ENCODE data around the gene ZSWIM3.

Gene ZSWIM3

DNA sequence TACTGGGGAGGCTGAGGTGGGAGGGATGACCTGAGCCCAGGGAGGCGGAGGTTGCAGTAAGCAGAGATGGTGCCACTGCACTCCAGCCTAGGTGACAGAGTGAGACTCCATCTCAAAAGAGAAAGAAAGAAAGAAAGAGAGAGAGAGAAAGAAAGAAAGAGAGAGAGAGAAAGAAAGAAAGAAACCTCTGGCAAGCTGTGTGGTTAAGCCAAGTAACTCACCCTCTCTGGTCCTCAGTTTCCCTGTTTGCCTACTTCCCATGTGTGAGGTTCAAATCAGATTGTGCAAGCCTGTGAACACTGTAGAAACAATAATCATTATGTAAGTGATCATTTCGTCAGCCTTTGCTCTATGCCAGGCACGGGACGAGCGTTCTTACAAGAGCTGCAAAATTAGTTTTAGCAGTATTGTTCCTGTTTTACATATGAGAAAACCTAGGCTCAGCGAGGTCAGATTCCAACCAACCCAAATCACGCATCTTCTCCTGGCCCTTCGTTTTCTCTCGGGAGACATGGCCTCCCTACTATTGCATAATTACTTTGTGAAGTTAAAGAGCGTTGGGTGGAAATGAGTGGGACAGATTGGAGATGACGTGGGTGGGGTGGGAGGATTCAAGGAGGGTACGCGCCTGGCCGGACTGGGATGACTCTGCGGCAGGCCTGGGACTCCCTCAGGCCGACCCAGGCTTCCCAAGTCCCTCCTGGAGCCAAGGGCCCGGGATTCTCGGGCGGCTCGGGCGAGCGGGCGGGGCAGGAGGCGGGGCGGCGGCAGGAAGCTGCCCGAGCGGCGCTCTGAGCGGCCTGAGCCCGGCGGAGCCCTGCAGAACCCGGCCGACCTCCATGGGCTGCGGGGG, 24.2 kb upstream of the ZSWIM3 start, which contains the start of gene SNX21:
Gene SNX21, plus strand, starts transcription at position 770 of the 853 bp plus-strand sequence. CDS start 121 bp downstream, outside the sequence.
- peak in 1 of 2 donors; percentile 16 for DNase-seq (ENCODE audit: low read depth in 2 of 2)

DNA sequence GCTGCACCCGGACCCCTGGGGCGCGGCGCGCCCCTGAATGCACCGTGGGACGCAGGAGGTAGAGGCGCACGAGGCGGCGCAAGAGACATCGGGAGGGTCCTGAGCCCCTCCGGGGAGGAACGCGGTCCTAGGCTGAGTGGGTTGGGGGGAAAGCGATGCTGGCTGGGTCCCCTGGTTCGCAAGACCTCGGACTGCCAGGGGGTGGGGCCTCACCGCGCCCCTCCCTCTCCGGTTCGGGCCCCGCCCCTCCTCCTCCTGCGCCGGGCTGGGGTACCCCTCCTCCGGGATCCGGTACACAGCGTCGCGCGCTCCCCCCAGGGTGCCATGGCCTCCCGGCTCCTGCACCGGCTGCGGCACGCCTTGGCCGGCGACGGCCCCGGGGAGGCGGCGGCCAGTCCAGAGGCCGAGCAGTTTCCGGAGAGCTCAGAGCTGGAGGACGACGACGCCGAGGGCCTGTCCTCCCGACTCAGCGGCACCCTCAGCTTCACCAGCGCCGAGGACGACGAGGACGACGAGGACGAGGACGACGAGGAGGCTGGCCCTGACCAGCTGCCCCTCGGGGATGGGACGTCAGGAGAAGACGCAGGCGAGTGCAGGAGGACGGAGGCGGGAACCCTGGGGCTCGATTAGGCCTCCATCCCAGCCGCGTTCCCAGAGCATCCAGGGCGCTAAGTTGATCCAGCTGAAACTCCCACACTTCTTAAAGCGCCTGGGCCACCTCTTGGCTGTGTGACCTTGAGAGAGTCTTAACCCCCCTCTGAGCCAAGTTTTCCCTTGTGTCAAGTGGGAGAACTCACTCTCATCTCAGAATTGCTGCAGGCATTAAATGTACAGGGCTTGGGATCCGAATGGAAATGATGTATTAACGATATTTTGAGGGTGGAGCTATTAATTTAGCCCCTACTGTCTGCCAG, 23.3 kb upstream of the ZSWIM3 start:
- DNase-seq (ENCODE audit: low read depth in 2 of 2), result peak; percentile 20 to 26

DNA sequence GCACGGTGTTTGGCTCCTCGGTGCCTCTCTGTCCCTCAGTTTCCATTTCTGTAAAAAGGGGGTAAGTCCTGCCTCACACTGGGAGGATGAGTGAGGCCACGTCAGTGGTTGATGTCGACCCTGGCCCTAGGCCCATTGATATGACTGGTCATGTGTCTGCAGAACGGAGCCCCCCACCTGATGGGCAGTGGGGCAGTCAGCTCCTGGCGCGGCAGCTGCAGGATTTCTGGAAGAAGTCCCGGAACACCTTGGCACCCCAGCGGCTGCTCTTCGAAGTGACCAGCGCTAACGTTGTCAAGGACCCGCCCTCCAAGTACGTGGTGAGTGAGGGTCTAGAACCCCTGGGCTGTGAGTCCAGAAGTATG, 22.6 kb upstream of the ZSWIM3 start:
- DNase-seq (ENCODE audit: low read depth in 2 of 2), result no peak

DNA sequence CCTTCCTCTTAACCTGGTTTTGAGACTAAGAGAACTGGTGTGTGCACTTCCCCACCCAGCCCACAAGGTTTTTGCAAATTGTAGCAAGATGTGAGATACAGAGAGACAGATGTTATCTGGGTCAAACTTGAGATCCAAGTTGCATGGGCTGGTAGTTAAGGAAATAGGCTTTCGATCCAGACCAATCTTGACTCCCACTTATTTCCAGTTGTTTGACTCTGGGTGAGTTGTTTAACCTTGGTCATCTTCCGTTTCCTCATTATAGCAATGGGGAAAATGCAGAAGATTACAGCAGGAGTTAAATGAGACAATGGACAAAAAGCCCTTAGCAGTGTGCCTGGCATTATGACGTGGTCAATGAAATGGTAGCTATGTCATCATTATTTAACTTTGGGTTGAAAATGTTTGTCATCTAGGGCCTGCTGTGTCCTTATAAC, 22.1 kb upstream of the ZSWIM3 start:
- DNase-seq (ENCODE audit: low read depth in 2 of 2), result no peak

DNA sequence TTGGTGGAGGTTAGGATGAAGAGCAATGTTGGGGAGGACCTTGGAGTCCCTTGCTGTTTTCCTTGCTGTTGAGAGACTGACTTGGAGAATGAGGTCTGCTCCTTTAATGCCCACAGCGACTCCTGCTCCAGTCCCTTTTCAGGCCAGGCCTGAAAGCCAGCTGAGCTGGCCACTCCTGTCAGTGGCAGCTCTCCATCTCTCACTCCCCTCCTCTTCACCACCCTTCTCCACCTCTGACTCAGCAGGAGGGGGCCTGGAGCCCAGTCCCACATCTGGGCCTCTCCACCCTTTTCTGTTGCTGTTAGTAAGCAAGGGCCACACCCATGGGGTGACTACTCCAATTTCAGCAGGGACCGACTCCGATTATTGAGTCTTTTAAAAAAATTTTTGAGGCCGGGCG, 21.6 kb upstream of the ZSWIM3 start:
- no peak for DNase-seq (ENCODE audit: low read depth in 2 of 2)

DNA sequence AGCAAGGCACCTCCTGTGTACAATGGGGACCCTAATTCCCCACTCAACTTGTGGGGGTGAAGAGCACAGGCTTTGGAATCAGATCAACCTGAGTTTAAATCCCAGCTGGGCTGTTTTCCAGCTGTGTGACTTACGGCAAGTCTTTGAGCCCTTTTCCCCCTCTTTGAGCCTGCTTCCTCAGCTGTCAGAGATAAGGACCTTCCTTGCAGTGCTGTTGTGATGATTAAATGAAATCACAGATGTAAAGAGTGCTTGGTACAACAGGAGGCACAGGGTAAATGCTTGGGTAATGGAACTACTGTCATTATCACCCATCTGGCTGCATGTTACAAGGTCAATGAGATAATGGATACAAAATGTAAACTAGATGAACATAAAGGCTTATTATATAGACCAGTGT, 20.6 kb upstream of the ZSWIM3 start:
- no peak for DNase-seq (ENCODE audit: low read depth in 2 of 2)

DNA sequence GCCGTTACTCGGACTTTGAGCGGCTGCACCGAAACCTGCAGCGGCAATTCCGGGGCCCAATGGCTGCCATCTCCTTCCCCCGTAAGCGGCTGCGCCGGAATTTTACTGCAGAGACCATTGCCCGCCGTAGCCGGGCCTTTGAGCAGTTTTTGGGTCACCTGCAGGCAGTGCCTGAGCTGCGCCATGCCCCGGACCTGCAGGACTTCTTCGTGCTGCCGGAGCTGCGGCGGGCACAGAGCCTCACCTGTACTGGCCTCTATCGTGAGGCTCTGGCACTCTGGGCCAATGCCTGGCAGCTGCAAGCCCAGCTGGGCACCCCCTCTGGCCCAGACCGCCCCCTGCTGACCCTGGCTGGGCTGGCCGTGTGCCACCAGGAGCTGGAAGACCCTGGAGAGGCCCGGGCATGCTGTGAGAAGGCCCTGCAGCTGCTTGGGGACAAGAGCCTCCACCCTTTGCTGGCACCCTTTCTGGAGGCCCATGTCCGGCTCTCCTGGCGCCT, 16.7 kb upstream of the ZSWIM3 start:
- no peak for DNase-seq (ENCODE audit: low read depth in 2 of 2)

DNA sequence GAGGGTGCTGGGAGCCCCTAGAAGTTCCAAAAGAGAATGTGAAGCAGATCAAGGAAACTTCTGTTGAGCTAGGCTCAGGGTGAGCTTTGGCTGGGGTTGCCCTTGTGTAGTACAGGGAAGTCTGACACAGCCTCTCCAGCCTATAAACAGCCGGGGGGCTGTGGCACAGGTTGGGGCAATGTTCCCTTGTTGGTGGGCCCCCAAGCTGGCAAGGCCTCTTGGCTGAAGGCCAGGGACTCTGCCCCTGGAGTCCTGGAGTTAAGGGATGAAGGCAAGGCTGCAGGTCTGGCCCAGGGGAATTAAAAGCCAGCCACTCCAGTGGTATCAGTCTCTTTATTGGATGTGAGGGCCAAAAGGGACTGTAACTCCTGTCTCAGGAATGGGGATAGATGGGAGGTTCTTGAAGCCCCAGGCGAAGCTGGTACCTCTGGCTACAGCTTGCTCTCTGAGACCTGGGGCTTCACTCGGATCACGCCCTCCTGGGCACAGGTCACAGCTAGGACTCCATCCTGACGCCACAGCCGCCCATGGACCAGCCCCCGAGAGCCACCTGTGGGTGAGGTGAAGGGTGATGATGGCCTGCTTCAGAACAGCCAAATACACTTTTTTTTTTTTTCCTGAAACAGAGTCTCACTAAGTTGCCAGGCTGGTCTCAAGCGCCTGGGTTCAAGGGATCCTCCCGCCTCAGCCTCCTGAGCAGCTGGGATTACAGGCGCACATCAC, 15.8 kb upstream of the ZSWIM3 start:
- no peak for DNase-seq (ENCODE audit: low read depth in 2 of 2)

DNA sequence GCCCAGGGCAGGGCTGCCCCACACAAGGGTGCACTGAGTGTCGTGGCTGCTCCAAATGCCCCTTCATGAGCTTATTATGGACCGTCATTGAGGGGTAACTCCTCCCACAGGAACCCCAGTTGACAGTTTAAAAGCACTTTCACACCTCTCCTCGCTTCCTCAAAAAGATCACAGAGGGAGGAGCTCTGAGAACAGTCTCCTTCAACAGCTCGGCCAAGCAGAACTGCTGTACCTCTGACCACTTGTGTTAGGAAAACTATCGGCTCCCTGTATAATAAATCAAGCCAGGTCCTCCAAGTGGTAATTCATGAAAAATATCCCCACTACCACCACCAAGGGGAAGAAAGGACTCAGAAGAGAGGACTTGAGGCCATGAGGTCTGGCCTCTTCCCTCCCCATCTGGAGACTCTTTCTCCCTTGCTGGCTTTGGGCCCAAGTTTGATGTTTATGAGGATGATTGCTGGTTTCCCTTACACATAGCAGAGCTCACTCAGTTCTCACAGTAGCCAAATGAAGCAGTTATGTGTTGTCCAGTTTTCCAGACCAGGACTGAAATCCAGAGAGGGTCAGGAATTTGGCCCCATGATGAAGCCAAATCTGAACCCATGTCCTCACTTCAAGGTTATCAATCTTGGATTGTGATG, 15.1 kb upstream of the ZSWIM3 start:
- DNase-seq (ENCODE audit: low read depth in 2 of 2), result no peak

DNA sequence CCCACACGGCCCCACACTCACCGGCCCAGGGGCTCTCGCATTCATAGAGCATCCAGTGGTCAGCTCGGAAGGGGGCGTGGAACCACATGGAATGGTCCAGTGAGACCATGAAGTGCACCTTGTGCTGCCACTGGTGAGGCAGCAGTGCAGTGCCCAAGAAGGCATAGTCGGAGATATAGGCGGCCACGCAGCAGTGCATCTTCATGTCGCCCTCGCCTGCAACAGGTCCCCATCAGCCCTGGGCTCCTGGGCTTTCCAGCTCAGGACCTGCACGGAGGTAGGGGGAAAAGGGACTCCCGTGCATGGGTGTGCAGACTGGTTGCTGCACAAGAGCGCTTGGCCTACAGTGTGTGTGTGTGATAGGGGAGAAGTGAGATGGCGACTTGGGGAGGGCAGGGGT, 13.9 kb upstream of the ZSWIM3 start:
- DNase-seq (ENCODE audit: low read depth in 2 of 2), result no peak

DNA sequence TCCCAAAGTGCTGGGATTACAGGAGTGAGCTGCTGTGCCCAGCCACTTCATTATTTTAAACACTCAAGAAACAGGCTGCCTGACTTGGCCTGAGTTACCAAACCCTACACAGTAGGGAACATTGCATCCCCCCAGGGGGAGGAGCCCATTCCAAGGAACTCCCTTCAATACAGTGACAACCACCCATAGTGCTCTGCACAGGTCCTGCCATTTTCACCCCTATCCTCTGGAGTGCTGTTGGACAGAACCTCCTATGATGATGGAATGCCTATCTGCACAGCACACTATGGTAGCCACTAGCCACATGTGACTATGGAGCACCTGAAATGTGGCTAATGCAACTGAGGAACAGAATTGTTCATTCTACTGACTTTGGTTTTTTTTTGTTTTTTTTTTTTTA, 12.0 kb upstream of the ZSWIM3 start:
- DNase-seq (ENCODE audit: low read depth in 2 of 2), result no peak

DNA sequence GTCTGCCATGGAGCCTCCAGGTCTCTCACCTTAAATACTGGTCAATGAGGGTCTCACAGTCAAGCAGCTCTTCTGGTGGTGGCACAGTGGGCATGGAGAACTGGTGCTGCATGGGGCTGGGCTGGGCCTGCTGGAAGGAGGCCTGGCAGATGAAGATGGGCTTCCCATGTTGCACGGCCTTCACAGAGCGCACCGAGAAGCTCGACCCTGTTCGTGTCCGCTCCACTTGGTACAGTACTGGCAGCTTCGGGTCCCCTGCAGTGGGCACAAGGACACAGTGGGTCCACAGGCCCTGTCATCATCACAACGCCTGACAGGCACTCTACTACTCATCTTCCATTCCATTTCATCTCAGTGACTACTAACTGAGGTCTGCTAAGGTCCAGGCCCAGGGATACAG, 9.0 kb upstream of the ZSWIM3 start:
- no peak for DNase-seq (ENCODE audit: low read depth in 2 of 2)

DNA sequence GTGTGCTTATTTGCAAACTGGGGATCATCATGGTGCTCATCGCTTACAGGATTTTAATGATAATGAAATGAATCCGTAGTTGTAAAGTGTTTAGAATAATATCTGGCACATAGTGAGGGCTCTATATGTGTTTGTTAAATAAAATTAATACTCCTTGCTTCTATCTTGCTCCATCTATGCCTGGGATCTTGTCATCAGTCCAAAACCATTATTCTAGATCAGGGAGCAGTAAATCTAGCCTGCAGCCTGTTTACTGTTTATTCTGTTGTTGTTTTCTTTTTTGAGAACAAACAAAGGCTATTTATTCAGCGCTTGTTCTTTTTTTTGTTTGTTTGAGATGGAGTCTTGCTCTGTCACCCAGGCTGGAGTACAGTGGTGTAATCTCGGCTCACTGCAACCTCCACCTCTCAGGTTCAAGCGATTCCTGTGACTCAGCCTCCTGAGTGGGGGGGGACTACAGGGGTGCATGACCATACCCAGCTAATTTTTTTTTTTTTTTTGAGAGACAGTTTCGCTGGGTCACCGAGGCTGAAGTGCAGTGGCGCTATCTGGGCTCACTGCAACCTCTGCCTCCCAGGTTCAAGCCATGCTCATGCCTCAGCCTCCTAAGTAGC, 8.3 kb upstream of the ZSWIM3 start:
- no peak for DNase-seq (ENCODE audit: low read depth in 2 of 2)

DNA sequence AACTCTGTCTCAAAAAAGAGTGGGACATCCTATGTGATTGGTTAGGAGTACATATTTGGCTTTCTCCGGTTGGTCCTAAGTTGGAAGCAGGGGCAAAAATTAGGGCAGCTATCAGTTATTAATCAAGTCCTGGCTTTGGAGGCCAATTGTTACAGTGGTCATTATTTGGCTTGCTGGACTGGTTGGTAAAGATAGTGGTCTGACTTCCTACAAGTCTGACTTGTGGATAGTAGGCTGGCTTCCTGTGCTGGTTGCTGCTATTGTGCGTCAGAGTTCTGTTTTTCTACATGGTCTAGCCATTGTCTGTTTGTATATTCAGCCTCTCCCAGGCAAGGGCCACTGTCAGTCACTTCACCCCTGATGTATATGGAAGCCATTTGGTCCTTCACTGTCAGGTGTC, 7.2 kb upstream of the ZSWIM3 start:
- DNase-seq (ENCODE audit: low read depth in 2 of 2), result no peak

DNA sequence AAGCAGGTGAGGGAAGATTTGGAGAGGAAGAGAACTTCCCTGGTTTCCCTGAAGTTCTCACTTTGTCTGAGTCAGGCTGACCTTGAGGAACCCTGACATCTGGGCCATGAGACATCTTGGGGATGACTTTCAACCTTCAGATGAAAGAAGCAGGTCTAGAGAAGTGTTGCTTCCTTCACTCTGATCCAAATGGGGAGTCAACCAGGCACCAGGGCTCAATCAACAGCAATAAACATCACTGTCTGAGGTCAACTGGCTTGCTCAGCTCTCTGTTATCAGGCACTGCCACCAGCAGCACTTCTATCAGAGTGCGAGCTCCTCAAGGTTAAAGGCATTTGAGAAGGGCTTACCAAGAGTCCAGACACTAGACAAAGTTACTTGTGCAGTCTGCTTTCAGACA, 6.5 kb upstream of the ZSWIM3 start:
- DNase-seq (ENCODE audit: low read depth in 2 of 2), result no peak

DNA sequence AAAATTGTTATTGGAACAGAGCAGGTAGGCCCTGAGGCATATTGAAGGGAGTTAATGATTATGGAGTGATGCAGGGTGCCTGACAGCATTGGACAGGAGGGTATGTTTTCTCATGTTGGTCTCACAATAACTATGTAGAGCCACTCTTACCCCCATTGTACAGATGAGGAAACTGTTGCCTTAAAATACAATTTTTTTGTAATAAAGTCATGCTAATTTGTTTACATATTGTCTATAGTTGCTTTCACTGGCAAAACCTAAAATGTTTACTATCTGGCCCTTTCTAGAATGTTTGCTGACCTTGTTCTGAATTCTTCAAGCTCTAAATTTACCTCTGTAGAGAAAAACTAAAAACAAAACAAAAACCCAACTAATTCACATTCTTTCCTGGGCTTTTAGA, 5.9 kb upstream of the ZSWIM3 start:
- DNase-seq (ENCODE audit: low read depth in 2 of 2), result no peak

DNA sequence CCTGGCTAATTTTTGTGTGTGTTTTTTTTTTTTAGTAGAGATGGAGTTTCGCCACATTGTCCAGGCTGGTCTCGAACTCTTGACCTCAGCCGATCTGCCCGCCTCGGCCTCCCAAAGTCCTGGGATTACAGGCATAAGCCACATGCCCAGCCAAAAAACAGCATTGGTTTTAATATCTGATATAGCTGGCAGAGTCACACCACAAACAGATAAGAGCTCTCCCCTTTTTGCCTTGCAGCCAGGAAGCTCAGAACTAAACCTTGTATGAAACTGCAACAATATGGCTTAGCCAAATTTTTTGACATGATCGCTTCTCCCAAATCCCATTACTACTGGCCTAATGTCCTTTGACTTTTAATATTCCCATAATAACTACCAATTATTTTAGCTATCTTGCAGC, 5.1 kb upstream of the ZSWIM3 start:
- DNase-seq (ENCODE audit: low read depth in 2 of 2), result no peak

DNA sequence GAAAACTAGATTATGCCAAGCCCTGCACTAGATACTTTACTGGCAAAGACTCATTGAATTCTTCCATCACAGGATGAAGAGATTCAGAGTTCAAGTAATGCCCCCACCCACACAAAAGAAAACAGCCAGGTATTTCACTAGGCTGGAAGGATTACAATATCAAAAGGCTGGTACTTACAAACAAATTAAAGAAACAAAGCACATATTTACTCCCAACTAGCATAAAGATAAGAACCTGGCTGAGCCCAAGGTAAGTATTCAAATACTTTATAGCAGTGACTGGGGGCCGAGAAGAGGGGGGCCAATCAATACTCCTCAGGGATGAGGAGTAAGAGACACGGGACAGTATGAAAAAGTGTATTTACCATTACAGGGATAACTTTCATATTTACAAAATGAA, 3.9 kb upstream of the ZSWIM3 start:
- no peak for DNase-seq (ENCODE audit: low read depth in 2 of 2)

DNA sequence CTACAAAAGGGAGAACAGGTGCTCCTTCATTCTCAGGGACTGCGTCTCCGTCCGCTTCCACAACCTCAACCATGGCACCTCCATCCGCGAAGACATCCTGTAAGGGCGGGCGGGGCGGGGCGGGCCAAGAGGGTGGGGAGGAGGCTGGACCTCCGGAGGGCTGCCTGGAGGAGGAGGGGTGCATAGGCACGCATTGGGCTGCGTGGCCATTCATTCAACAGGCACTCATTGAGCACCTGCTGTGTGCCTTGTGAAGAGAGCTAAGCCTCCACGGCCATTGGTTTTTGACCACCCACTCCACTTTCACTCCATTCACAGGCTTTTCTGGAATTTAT, 435 bp downstream of the ZSWIM3 start:
- peak in 1 of 2 donors; percentile 41 for DNase-seq (ENCODE audit: low read depth in 2 of 2)

DNA sequence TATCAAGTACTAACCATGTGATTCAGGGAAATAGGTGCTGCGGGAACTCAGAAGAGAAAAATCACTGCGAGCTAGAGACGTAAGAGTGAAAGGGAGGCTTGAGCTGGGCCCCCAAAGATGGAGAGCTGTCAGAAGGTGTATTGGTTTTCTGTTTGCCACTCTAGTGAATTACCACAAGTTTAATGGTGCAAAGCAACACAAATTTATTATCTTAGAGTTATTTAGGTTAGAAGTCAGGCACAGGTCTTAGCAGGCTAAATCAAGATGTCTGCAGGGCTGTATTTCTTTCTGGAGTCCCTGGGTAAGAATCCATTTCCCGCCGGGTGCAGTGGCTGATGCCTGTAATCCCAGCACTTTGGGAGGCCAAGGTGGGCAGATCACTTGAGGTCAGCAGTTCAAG, 2.5 kb downstream of the ZSWIM3 start:
- DNase-seq (ENCODE audit: low read depth in 2 of 2), result no peak

DNA sequence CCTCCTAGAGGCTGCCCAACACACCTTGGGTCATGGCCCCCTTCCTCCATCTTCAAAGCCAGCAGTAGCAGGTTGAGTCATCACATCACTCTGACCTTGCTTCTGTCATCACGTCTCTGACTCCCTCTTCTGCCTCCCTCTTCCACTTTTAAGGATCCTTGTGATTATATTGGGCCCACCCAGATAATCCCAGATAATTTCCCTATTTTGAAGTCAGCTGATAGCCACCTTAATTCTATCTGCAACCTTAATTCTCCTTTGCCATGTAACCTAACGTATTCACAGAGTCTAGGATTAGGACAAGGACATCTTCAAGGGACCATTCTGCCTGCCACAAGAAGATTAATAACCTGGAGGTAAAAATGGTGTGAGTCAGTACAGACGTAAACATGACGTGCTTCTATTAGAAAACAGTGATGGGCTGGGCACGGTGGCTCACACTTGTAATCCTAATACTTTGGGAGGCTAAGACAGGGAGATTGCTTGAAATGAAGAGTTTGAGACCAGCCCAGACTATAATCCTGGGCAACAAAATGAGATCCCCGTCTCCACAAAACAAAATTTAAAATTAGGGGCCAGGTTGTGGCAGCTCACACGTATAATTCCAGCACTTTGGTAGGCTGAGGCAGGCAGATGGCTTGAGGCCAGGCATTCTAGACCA, 3.3 kb downstream of the ZSWIM3 start:
- DNase-seq (ENCODE audit: low read depth in 2 of 2), result no peak
